Glutamatergic neuron (in vitro differentiated cells): ENCODE results near the gene CSNK1G1. TPM values are rescaled to one million over a fixed set of nuclear protein-coding genes. Genes with fewer than 3 reads are reported as not detected.

Source experiments
- DNase-seq: peaks from one replicate; pipeline ENCODE4 v3.0.0; 2022
- H3K27ac Mint-ChIP-seq: one replicate; pipeline ENCODE4 v1.8.0; 2020; ENCODE audit warnings: mild to moderate bottlenecking, mixed read lengths, inconsistent platforms; ENCODE audit not compliant: unreplicated experiment
- H3K27me3 Mint-ChIP-seq: one replicate; pipeline ENCODE4 v1.8.0; 2020; ENCODE audit warnings: mild to moderate bottlenecking, moderate library complexity, mixed read lengths, inconsistent platforms; ENCODE audit not compliant: unreplicated experiment
- H3K36me3 Mint-ChIP-seq: one replicate; pipeline ENCODE4 v1.8.0; 2020; ENCODE audit warnings: mild to moderate bottlenecking, mixed read lengths, inconsistent platforms; ENCODE audit not compliant: unreplicated experiment
- H3K4me1 Mint-ChIP-seq: one replicate; pipeline ENCODE4 v1.8.0; 2020; ENCODE audit warnings: mild to moderate bottlenecking, low read depth, mixed read lengths, inconsistent platforms; ENCODE audit not compliant: unreplicated experiment
- H3K4me3 Mint-ChIP-seq: one replicate; pipeline ENCODE4 v1.8.0; 2020; ENCODE audit warnings: mild to moderate bottlenecking, mixed read lengths, inconsistent platforms; ENCODE audit not compliant: unreplicated experiment
- H3K9me3 Mint-ChIP-seq: one replicate; pipeline ENCODE4 v1.8.0; 2020; ENCODE audit warnings: mild to moderate bottlenecking, moderate library complexity, mixed read lengths, inconsistent platforms; ENCODE audit not compliant: unreplicated experiment
- total RNA-seq: library from RNA; stranded (reverse); fragmentation: NEBNext Ultra II Directional; extraction: Animal tissue kit (Norgen Biotek cat#: 25700); gene quantifications from one replicate; pipeline ENCODE4 v1.2.1, GENCODE V29; 2021; ENCODE audit not compliant: unreplicated experiment
- TF ChIP-seq, protein P1 (sequence below): fragments of 200-600 bp; sonication (generic); IDR thresholded peaks from one replicate; pipeline ENCODE4 v1.5.0; 2021; ENCODE audit not compliant: partially characterized antibody, unreplicated experiment

The CSNK1G1 gene
- total RNA-seq, 1 donor from 2014 or later, result 34.2 TPM

DNA sequence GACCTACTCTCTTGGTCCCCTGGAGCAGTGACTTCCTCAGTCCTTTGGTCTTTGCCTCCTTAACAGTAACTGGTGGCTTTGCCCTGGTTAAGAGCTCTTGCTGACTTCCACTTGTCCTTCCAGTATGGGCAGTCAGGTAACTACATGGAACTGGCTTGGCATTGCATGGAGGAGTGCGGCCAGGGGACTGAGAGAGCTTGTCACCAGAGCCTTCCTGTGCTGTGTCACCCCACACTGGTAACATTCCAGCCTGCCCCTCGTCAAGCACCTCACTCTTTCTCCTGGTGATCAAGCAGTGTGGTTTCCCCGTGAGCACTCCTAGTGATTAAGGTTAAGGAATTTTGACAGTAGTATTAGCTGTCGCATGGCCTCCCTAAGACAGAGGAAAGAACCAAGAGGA lies 223.8 kb downstream of the CSNK1G1 start:
- Mint-ChIP-seq H3K36me3 (peaks cover 4% of the 10 kb centered on the region), H3K4me3 (no peak overlapping the region), H3K27ac (no peak overlapping the region), H3K27me3 (no peaks in the 10 kb centered on the region), H3K9me3 (no peaks in the 10 kb centered on the region), H3K4me1 (no peaks in the 10 kb centered on the region)
- no peak for DNase-seq
- TF ChIP-seq, protein P1, sequence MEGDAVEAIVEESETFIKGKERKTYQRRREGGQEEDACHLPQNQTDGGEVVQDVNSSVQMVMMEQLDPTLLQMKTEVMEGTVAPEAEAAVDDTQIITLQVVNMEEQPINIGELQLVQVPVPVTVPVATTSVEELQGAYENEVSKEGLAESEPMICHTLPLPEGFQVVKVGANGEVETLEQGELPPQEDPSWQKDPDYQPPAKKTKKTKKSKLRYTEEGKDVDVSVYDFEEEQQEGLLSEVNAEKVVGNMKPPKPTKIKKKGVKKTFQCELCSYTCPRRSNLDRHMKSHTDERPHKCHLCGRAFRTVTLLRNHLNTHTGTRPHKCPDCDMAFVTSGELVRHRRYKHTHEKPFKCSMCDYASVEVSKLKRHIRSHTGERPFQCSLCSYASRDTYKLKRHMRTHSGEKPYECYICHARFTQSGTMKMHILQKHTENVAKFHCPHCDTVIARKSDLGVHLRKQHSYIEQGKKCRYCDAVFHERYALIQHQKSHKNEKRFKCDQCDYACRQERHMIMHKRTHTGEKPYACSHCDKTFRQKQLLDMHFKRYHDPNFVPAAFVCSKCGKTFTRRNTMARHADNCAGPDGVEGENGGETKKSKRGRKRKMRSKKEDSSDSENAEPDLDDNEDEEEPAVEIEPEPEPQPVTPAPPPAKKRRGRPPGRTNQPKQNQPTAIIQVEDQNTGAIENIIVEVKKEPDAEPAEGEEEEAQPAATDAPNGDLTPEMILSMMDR, result no peak

DNA sequence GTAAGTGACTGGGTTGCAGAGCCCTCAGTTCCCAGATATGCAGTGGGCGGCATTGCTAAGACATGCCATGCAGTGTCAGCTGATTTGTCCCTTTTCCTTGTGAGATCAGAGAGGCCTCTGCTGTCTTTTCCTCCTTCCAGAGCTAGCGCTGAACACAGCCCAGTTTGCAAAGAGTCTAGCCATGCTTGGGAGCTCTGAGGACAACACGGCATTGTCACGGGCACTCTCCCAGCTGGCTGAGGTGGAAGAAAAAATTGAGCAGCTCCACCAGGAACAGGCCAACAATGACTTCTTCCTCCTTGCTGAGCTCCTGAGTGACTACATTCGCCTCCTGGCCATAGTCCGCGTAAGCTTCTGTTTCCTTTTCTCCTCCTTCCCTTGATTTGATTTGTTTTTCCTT lies 224.4 kb downstream of the CSNK1G1 start:
- Mint-ChIP-seq H3K9me3 (no peaks in the 10 kb centered on the region), H3K27ac (no peak overlapping the region), H3K27me3 (no peaks in the 10 kb centered on the region), H3K4me1 (no peaks in the 10 kb centered on the region), H3K36me3 (peaks cover 4% of the 10 kb centered on the region), H3K4me3 (no peak overlapping the region)
- DNase-seq, result no peak
- TF ChIP-seq, protein P1, result no peak

DNA sequence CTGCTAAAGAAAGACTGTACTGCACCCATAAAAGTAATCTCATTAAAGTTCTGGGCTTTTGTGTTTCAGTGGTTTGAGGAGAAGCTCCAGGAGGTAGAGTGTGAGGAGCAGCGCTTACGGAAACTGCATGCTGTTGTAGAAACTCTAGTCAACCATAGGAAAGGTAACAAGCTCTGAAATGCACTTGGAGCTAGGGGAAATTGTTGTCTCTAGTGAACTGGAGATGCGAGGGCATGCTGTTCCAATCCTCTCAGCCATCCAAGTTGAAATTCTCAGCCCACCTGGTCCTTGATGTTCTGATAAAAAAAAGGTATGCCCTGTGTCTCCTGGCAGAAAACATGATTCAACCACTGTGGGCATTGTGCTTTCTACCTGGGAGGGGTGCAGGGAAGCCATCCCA lies 225.8 kb downstream of the CSNK1G1 start:
- no peak overlapping the region for H3K4me3 Mint-ChIP-seq
- H3K4me1 Mint-ChIP-seq, result no peaks in the 10 kb centered on the region
- TF ChIP-seq, protein P1, result no peak
- no peak overlapping the region for H3K27ac Mint-ChIP-seq
- no peaks in the 10 kb centered on the region for H3K9me3 Mint-ChIP-seq
- H3K27me3 Mint-ChIP-seq, result no peaks in the 10 kb centered on the region
- DNase-seq, result no peak
- H3K36me3 Mint-ChIP-seq, result peaks cover 4% of the 10 kb centered on the region

DNA sequence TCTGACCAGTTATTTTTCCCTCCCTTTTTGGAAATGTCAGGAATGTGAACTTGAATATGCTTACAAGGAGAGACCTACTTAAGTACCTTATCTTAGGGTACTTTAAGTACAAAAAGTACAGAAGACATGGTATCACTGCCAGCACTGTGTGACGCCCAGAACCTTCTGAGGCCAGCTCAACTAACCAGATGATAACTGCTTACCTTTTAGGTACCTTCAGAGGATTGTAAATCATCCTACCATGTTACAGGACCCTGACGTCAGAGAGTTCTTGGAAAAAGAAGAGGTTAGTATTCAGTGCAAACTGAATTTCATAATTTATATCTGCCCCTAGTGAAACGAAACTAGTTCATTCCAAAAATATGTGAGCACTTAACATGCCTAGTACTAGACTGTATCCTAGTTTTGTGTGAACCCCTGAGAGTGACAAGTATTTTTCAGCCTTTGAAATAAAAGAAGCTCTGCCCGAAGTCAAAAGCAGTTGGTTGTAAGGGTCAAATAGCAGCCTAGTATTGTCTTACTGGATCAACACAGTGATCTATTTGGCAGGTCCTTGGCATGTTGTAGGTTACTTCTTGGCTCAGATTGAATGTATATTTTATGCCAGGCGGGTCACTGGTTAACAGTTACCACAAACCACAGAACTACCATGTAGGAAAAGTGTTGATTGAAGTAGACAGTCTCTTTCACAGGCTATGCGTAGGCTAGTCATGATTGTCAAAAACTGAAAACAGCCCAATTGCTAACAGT lies 228.3 kb downstream of the CSNK1G1 start:
- H3K27ac Mint-ChIP-seq, result no peak overlapping the region
- H3K4me3 Mint-ChIP-seq, result no peak overlapping the region
- peaks cover 2% of the 10 kb centered on the region for H3K27me3 Mint-ChIP-seq
- TF ChIP-seq, protein P1, result no peak
- peaks cover under 1% of the 10 kb centered on the region for H3K36me3 Mint-ChIP-seq
- H3K9me3 Mint-ChIP-seq, result no peaks in the 10 kb centered on the region
- no peak for DNase-seq
- H3K4me1 Mint-ChIP-seq, result no peaks in the 10 kb centered on the region

DNA sequence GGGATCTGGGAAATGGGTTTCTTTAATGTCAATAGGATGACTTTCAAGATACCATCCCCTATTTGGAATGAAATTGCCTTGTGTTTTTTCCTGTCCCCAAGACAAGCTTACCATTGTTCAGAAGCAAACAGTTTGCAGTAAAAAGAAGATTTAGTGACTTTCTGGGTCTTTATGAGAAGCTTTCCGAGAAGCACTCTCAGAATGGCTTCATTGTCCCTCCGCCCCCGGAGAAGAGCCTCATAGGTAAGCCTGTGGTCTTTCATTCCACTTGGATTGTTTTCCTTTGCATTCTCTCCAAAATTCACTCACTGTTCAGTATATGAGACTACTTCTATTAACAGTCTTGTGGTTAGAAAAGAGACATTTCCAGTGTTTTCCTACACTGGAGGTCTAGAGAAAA lies 230.0 kb downstream of the CSNK1G1 start:
- no peak for DNase-seq
- H3K27me3 Mint-ChIP-seq, result peaks cover 2% of the 10 kb centered on the region
- TF ChIP-seq, protein P1, result no peak
- no peaks in the 10 kb centered on the region for H3K9me3 Mint-ChIP-seq
- no peaks in the 10 kb centered on the region for H3K4me1 Mint-ChIP-seq
- no peak overlapping the region for H3K27ac Mint-ChIP-seq
- H3K36me3 Mint-ChIP-seq, result no peaks in the 10 kb centered on the region
- H3K4me3 Mint-ChIP-seq, result no peak overlapping the region
